Kidney tubule cell (primary cell): ENCODE measurements around the gene CEBPZOS.
"Not testable (repeated sequence)": the region's sequence is repeated elsewhere in the genome, so short reads cannot be mapped to it uniquely, and the experiment has no call there.

ENCODE experiments used
- DNase-seq: peaks from one replicate; pipeline ENCODE4 v3.0.0-alpha.2; 2018; ENCODE audit warnings: low spot score

Gene CEBPZOS

DNA sequence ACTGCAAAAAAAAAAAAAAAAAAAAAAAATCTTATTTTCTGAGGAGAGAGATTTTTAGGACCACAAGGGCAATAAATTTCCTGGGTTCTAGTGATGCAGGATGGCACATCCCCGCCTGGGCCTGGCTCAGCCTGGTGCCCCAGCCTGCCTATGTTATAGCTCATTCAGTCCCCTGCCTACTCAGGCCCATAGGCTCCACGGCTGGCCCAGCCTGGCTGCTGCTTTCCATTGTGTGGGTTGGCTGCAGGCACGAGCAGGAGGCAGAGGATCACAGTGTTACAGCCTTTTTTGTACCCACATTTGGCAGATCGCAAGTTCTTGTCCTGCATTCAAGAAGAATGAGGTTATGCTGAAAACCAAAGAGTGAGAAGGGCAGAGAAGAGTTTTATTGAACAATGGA lies 5.0 kb upstream of the CEBPZOS start:
- DNase-seq, result no peak

- DNase-seq, result no peak
Observed at GRCh38 chr2:37191747-37192146, 4.5 kb upstream of the CEBPZOS start.

DNA sequence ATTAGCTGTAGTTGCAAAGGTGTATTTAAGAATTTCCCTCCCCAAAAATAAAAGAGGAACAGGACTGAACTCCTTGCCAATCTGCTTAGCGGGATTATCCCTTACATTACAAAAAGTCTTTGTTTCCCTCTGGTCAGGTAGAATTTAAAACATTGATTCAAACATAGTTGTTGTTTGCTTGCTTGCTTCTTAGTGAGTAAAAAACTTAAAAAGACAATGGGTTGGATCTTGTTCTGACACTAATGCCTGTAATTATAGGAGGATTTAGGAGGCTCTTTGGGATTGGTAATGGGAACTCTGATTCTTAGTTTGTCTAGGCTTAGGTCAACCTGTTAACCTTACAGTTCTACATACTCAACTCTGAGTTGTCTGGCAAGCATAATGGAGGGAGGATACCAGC lies 3.7 kb upstream of the CEBPZOS start:
- no peak for DNase-seq

DNA sequence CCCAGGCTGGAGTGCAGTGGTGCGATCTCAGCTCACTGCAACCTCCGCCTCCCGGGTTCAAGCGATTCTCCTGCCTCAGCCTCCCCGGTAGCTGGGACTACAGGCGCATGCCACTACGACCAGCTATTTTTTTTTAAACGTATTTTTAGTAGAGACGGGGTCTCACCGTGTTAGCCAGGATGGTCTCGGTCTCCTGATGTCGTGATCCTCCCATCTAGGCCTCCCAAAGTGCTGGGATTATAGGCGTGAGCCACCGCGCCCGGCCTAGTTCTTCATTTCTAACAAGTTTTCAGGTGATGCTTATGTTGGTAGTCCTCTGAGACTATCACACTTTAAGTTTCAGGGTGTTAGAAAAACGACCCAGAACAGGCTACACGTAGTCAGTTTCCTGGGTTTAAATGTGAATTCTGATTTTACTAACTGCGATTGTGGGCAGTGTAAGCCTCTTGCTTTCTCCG lies 405 bp upstream of the CEBPZOS start:
- not testable (repeated sequence) for DNase-seq

GRCh38 chr2:37198681-37199065 lies 2.4 kb downstream of the CEBPZOS start:
- DNase-seq, result no peak

GRCh38 chr2:37201208-37201607 lies 4.9 kb downstream of the CEBPZOS start:
- DNase-seq, result no peak

GRCh38 chr2:37201766-37202165 lies 5.5 kb downstream of the CEBPZOS start:
- no peak for DNase-seq

DNA sequence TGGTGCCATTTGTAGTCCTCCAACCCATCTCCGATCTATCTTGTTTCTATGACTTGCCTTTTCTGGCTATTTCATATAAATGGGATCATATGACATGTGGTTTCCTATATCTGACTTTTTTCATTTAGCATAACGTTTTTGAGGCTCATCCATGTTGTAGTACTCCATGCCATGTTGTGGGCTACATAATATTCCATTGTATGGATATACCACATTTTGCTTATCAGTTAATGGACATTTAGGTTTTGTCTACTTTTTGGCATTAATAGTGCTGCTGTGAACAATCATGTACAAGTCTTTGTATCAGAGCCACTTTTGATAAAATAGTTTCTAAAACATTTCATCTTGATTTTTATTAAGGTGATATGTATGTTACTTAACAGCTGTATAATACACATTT lies 7.4 kb downstream of the CEBPZOS start:
- DNase-seq, result no peak

DNA sequence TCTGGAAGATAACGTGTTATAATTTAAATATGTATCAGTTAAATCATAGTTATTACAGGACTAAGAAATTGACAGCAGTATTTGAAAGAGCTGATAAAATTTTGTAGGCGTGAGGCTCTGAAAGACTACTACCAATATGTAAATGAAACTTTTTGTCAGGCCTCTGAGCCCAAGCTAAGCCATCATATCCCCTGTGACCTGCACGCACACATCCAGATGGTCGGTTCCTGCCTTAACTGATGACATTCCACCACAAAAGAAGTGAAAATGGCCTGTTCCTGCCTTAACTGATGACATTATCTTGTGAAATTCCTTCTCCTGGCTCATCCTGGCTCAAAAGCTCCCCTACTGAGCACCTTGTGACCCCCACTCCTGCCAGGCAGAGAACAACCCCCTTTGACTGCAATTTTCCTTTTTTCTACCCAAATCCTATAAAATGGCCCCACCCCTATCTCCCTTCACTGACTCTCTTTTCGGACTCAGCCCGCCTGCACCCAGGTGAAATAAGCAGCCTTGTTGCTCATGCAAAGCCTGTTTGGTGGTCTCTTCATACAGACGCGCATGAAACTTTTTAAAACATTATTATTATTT lies 8.9 kb downstream of the CEBPZOS start:
- DNase-seq, result not testable (repeated sequence)

DNA sequence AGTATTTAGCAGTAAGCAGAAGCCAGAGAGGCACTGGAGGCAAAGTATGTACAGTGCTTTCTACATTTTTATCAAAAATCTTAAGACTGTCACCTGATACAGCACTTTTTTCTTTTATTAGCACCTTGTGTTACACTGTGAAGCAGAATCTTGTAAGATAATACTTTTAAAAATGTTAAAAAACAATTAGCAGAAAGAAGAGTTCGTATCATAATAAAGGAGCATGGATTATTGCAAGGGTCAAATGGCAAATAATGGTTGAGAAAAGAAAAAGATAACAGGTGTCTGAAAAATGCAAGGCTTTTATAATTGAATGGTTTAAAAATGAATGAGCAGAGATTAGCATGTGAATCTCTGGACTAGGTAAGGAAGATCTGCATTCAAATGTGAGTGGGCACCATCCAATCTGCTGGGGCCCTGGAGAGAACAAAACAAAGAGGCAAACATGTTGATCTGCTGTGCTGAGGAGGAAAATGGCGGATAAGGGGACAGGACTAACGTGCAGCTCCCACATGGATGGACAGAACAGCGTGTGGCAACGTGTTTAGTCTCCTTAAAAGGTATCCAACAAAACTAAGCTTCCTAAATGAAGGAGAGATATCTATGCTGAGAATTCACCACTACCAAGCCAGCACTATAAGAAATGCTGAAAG lies 9.5 kb downstream of the CEBPZOS start:
- DNase-seq, result no peak

- not testable (repeated sequence) for DNase-seq
Observed at GRCh38 chr2:37206760-37207159, 10.5 kb downstream of the CEBPZOS start.

- DNase-seq, result no peak
Observed at GRCh38 chr2:37211212-37211611, 14.9 kb downstream of the CEBPZOS start.

GRCh38 chr2:37211939-37212338 lies 15.6 kb downstream of the CEBPZOS start:
- DNase-seq, result no peak

GRCh38 chr2:37215250-37215649 lies 19.0 kb downstream of the CEBPZOS start:
- no peak for DNase-seq

DNA sequence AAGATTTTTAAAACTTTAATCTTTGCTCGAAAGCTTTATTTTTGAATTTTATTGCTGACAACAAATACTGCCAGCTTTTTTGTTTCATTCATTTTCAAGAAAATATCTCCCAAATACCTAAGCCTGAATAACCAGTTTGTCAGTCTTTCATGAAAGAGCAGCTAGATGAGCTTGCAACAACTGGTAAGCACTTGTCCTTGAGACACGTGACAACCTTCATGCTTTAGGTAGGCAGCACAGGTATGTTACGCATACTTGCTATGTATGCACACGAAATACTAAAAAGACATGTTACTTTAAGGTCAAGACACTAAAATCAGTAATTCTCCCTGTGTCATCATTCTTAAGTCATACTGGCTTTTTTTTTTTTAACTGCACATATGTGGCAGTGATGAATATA lies 22.8 kb downstream of the CEBPZOS start:
- no peak for DNase-seq

DNA sequence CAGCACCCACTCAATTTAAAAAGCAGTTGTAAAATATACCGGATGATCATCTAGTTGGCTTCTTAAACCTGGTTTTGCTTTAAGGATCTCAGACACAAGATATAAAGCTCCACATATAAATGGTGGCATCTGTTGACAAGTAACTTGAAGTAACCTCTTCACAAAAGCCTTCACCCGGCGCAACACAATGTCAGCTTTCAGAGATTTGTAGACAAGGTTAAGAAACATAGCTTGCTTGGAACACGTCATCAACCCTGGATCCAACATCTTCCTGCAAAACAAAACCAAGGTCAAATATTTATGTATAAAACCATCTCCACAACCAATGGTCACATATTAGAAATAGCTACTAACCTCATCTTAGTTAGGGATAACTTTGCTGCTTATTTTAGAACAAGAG lies 26.8 kb downstream of the CEBPZOS start:
- no peak for DNase-seq

DNA sequence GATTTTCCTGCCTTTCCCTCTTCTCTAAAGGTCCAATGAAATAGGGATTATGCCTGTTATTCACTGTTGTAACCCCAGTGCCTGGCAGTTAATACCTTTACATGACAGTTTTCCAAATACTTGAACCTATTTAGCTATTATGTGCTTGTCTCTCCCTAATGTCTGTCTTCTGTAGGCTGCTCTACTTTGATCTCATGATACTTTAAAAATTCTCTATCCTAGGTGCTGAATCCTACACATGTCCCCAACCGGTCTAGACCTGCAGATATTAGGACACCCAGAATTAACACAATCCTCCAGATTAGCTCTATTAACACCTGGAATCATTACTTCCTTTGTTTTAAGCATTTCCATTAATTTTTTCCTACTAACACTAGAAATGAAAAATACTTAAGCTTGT lies 27.8 kb downstream of the CEBPZOS start:
- no peak for DNase-seq

DNA sequence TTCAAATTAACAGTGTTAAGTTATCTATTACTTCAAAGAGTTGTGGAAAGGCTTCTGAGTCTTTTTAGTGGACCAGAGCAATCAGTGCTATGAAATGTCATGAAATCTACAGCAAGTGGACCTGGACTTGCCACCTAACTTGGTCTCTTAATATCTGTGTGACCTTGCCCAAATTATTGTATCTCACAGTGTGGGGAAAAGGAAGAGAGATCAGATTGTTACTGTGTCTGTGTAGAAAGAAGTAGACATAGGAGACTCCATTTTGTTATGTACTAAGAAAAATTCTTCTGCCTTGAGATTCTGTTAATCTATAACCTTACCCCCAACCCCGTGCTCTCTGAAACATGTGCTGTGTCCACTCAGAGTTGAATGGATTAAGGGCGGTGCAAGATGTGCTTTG lies 28.8 kb downstream of the CEBPZOS start:
- DNase-seq, result not testable (repeated sequence)

GRCh38 chr2:37226863-37227262 lies 30.6 kb downstream of the CEBPZOS start:
- peak; percentile 5 for DNase-seq

- no peak for DNase-seq
Observed at GRCh38 chr2:37228788-37229187, 32.5 kb downstream of the CEBPZOS start.

DNA sequence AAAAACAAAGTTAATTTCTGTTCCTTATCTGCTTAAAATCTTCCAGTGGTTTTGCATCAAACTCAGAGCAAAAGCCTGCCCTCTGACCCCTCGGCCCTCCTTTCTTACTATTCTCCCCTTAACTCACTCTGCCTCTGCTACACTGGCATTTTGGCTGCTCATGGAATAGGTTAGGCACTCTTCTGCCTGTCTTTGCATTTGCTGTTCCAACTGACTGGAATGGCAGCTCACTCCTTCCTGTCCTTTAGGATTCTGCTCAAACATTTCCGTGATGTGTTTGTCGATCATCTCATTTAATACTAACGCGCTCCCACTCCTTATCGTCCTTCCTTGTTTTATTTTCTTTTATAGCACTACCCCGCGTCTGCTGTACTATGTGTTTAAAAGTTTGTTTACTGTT lies 34.3 kb downstream of the CEBPZOS start:
- DNase-seq, result peak; percentile 20

GRCh38 chr2:37231241-37232130 lies 35.2 kb downstream of the CEBPZOS start, which contains the start of the genes CEBPZ and NDUFAF7:
CEBPZ (minus strand) TSS chr2:37231596; CDS start chr2:37231567, 29 bp downstream.
NDUFAF7 (plus strand) TSS chr2:37231658; CDS start chr2:37231706, 48 bp downstream.
- DNase-seq, result peak; percentile 95
